GM19193 (cell line): ENCODE results near the gene SLC26A11.

Experiments
- POLR2A ChIP-seq: IDR thresholded peaks from 4 replicates; pipeline ENCODE4 v1.6.1; 2011; ENCODE audit not compliant: insufficient read depth, insufficient read length; ENCODE audit errors: extremely low read depth

Gene SLC26A11

GRCh38 chr17:80222376-80223141, 2.3 kb downstream of the SLC26A11 start:
- no peak for TF ChIP-seq POLR2A

GRCh38 chr17:80223142-80223815, 3.1 kb downstream of the SLC26A11 start:
- no peak for TF ChIP-seq POLR2A

GRCh38 chr17:80223838-80224497, 3.7 kb downstream of the SLC26A11 start:
- TF ChIP-seq POLR2A, result no peak

- no peak for TF ChIP-seq POLR2A
Measured at GRCh38 chr17:80224683-80225082, 4.5 kb downstream of the SLC26A11 start.

GRCh38 chr17:80225230-80225629, 5.0 kb downstream of the SLC26A11 start:
- no peak for TF ChIP-seq POLR2A

GRCh38 chr17:80227156-80227555, 6.9 kb downstream of the SLC26A11 start:
- no peak for TF ChIP-seq POLR2A

- TF ChIP-seq POLR2A, result no peak
Measured at GRCh38 chr17:80227666-80228065, 7.4 kb downstream of the SLC26A11 start.

GRCh38 chr17:80228477-80228876, 8.2 kb downstream of the SLC26A11 start:
- no peak for TF ChIP-seq POLR2A

- no peak for TF ChIP-seq POLR2A
Measured at GRCh38 chr17:80229011-80229410, 8.8 kb downstream of the SLC26A11 start.

GRCh38 chr17:80232438-80232837, 12.2 kb downstream of the SLC26A11 start:
- no peak for TF ChIP-seq POLR2A

GRCh38 chr17:80233202-80233601, 13.0 kb downstream of the SLC26A11 start:
- no peak for TF ChIP-seq POLR2A

- no peak for TF ChIP-seq POLR2A
Measured at GRCh38 chr17:80236911-80237310, 16.7 kb downstream of the SLC26A11 start.

- no peak for TF ChIP-seq POLR2A
Measured at GRCh38 chr17:80237386-80237785, 17.2 kb downstream of the SLC26A11 start.

- no peak for TF ChIP-seq POLR2A
Measured at GRCh38 chr17:80242505-80242904, 22.3 kb downstream of the SLC26A11 start.

GRCh38 chr17:80243526-80244433, 23.6 kb downstream of the SLC26A11 start:
- TF ChIP-seq POLR2A, result no peak

- TF ChIP-seq POLR2A, result no peak
Measured at GRCh38 chr17:80244871-80245509, 24.8 kb downstream of the SLC26A11 start.
